Activated CD4-positive, alpha-beta memory T cell treated with anti-CD3 and anti-CD28 coated beads for 36 hours (primary cell): ENCODE results near the gene SLC22A17. TPM values are rescaled to one million over a fixed set of nuclear protein-coding genes. Genes with fewer than 3 reads are reported as not detected.
"Not testable (repeated sequence)": the region's sequence is repeated elsewhere in the genome, so short reads cannot be mapped to it uniquely, and the experiment has no call there.

Experiments used
- CTCF ChIA-PET: fragments of 350-600 bp; sonication (Branson Sonifier 250); formaldehyde crosslinking; loops from one replicate; lab custom pipeline; 2021; ENCODE audit warnings: antibody characterized with exemption, inconsistent platforms; lab: Charles Lee
- POLR2A ChIA-PET: fragments of 350-600 bp; sonication (Branson Sonifier 250); formaldehyde crosslinking; loops from one replicate; lab custom pipeline; 2021; ENCODE audit warnings: antibody characterized with exemption; lab: Charles Lee
- DNase-seq: peaks from one replicate; pipeline ENCODE4 v3.0.0-alpha.2; 2020
- H3K27ac Mint-ChIP-seq: one replicate; pipeline ENCODE4 v1.8.0; 2021; ENCODE audit warnings: mixed read lengths
- H3K27me3 Mint-ChIP-seq: one replicate; pipeline ENCODE4 v1.8.0; 2021; ENCODE audit warnings: mixed read lengths
- H3K36me3 Mint-ChIP-seq: one replicate; pipeline ENCODE4 v1.8.0; 2021; ENCODE audit warnings: mixed read lengths
- H3K4me1 Mint-ChIP-seq: one replicate; pipeline ENCODE4 v1.8.0; 2021; ENCODE audit warnings: low read depth, mixed read lengths
- H3K4me3 Mint-ChIP-seq: one replicate; pipeline ENCODE4 v1.8.0; 2021; ENCODE audit warnings: mild to moderate bottlenecking, mixed read lengths
- H3K9me3 Mint-ChIP-seq: one replicate; pipeline ENCODE4 v1.8.0; 2021; ENCODE audit warnings: mixed read lengths
- intact Hi-C: fragments of 100-400 bp; cut with micrococcal nuclease; formaldehyde crosslinking; loops from one replicate; pipeline ENCODE4 v1.15.1; 2023
- total RNA-seq, 2 experiments: library from RNA; stranded (reverse); gene quantifications; one replicate each; pipeline ENCODE4 v1.2.3, GENCODE V29; 2021

The SLC22A17 gene
- total RNA-seq, 2 experiments from 2014 or later: 4.4 to 4.8 TPM

DNA sequence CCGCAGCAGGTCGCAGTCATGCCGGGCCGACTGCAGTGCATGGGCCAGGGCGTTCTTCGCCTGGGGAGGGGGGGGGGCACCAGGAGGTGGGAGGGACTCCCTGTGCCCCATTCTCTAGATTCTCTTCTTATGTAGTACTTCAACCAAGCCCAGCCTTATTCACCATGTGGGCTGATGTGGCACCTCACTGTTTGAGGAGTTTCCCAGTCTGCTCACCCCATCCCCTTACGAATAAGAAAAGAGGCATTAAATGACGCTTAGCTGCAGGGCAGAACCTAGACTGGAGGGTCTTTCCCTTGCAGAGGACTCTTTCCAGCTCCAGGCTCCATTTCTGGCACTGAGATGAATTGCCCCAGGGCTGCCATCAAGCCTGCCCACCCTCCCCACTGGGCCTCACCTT lies 36.3 kb upstream of the SLC22A17 start:
- ChIA-PET CTCF (interaction anchor here (1.0 to 1.9 kb wide), 3 partner anchors 9 to 268 kb away, joined by 3 to 8 read pairs (median 3); no protein-coding TSS in a partner anchor), POLR2A (interaction anchor here (0.5 kb wide), 1 partner anchor 291 kb away, joined by 6 read pairs; no protein-coding TSS in a partner anchor)
- H3K36me3 Mint-ChIP-seq: no peaks in the 10 kb centered on the region
- no peak overlapping the region for H3K4me3 Mint-ChIP-seq
- H3K9me3 Mint-ChIP-seq: no peaks in the 10 kb centered on the region
- intact Hi-C loops: no loop called here
- no peaks in the 10 kb centered on the region for H3K4me1 Mint-ChIP-seq
- no peak for DNase-seq
- peaks cover 2% of the 10 kb centered on the region for H3K27me3 Mint-ChIP-seq
- no peak overlapping the region for H3K27ac Mint-ChIP-seq

GRCh38 chr14:23387916-23388882 lies 35.5 kb upstream of the SLC22A17 start:
- ChIA-PET POLR2A (no interaction called here), CTCF (interaction anchor here (1.0 to 1.9 kb wide), 4 partner anchors 8 to 267 kb away, joined by 3 to 8 read pairs (median 3); no protein-coding TSS in a partner anchor)
- Mint-ChIP-seq H3K4me1 (no peaks in the 10 kb centered on the region), H3K27me3 (peaks cover 2% of the 10 kb centered on the region), H3K36me3 (no peaks in the 10 kb centered on the region), H3K9me3 (no peaks in the 10 kb centered on the region), H3K4me3 (no peak overlapping the region), H3K27ac (no peak overlapping the region)
- DNase-seq: no peak
- intact Hi-C loops: no loop called here

- ChIA-PET POLR2A (no interaction called here), CTCF (interaction anchor here (0.8 to 1.4 kb wide), 2 partner anchors 19 to 266 kb away, joined by 3 read pairs; no protein-coding TSS in a partner anchor)
- H3K27me3 Mint-ChIP-seq: peaks cover 2% of the 10 kb centered on the region
- H3K4me1 Mint-ChIP-seq: no peaks in the 10 kb centered on the region
- no peaks in the 10 kb centered on the region for H3K36me3 Mint-ChIP-seq
- intact Hi-C loops: no loop called here
- no peak for DNase-seq
- H3K27ac Mint-ChIP-seq: no peak overlapping the region
- no peaks in the 10 kb centered on the region for H3K9me3 Mint-ChIP-seq
- H3K4me3 Mint-ChIP-seq: no peak overlapping the region
Observed at GRCh38 chr14:23386999-23387398, 34.3 kb upstream of the SLC22A17 start.

DNA sequence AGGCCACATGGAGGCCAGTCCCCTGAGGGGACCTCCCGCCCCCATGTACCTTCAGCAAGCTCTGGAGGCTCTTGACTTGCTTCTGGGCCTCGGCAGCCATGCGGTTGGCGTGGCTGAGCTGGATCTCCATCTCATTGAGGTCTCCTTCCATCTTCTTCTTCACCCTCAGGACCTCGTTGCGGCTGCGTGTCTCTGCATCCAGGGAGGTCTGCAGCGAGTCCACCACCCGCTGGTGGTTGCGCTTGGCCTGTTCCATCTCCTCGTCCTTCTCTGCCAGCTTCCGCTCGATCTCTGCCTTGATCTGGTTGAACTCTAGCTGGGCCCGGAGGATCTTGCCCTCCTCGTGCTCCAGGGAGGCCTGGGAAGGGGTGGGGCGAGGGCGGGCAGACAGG lies 33.6 kb upstream of the SLC22A17 start:
- H3K36me3 Mint-ChIP-seq, DNase-seq, H3K27me3 Mint-ChIP-seq, POLR2A ChIA-PET, H3K9me3 Mint-ChIP-seq, H3K4me1 Mint-ChIP-seq, intact Hi-C loops, H3K27ac Mint-ChIP-seq, H3K4me3 Mint-ChIP-seq: not testable (repeated sequence)
- CTCF ChIA-PET: interaction anchor here (1.4 to 1.5 kb wide), 2 partner anchors 9 to 266 kb away, joined by 3 read pairs; partner anchors contain the start of gene CMTM5

DNA sequence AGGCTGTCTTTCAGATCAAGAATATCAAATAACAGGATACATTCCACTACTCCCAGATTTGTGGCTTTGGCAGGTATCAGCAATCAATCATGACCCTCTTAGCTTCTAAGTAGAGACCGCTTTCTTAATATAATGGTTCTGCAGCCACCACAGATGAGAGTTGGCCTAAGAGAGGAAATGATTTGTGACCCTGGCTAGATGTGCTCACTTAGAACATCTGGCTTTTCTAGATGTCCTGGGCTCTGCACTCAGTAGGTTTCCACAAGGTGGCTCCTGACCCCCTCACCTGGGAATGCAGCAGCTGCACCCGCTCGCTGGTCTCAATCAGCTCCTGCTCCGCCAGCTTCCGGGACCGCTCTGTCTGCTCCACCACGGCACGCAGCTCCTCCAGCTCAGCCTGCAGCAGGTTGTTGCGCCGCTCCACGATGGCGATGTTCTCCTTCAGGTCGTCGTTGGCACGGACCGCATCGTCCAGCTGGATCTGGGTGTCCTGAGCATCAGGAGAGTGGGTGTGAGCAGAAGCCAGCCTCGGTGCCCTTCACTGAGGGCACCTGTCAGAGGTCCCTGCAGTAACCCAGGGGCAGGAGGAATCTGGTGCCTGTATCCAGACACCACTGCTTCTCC lies 33.1 kb upstream of the SLC22A17 start:
- no peaks in the 10 kb centered on the region for H3K4me1 Mint-ChIP-seq
- no peaks in the 10 kb centered on the region for H3K36me3 Mint-ChIP-seq
- no peak for DNase-seq
- no peak overlapping the region for H3K4me3 Mint-ChIP-seq
- ChIA-PET POLR2A (no interaction called here), CTCF (interaction anchor here (0.6 to 1.5 kb wide), 5 partner anchors 9 to 265 kb away, joined by 3 to 4 read pairs (median 3); partner anchors contain the start of genes CMTM5 and PABPN1)
- H3K27ac Mint-ChIP-seq: no peak overlapping the region
- intact Hi-C loops: no loop called here
- H3K9me3 Mint-ChIP-seq: no peaks in the 10 kb centered on the region
- H3K27me3 Mint-ChIP-seq: peaks cover 6% of the 10 kb centered on the region

DNA sequence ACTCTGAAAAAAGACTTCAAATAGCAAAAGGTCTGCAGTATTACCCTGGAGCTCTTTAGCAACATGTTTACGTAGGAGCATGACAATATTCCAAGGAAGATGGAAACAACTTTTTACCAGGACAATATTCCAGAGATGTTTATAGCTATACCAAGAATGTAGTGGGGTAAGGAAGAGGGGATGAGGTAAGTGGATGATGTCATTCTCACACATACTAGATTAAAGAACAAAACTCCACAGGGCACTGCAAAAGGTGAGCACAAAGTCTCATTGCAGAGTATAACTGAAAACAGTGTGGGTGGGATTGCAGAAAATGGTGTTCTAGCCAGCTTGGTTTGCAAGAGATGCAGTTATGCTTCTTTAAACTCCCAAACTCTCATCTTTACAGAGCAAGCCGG lies 32.6 kb upstream of the SLC22A17 start:
- ChIA-PET CTCF (interaction anchor here (0.6 to 1.5 kb wide), 5 partner anchors 8 to 265 kb away, joined by 3 to 4 read pairs (median 3); partner anchors contain the start of genes CMTM5 and PABPN1), POLR2A (no interaction called here)
- Mint-ChIP-seq H3K27me3 (peaks cover 6% of the 10 kb centered on the region), H3K36me3 (no peaks in the 10 kb centered on the region), H3K27ac (no peak overlapping the region), H3K9me3 (no peaks in the 10 kb centered on the region), H3K4me3 (no peak overlapping the region), H3K4me1 (no peaks in the 10 kb centered on the region)
- no peak for DNase-seq
- intact Hi-C loops: no loop called here

- H3K27me3 Mint-ChIP-seq: peaks cover 7% of the 10 kb centered on the region
- no peaks in the 10 kb centered on the region for H3K4me1 Mint-ChIP-seq
- no peak for DNase-seq
- no peaks in the 10 kb centered on the region for H3K9me3 Mint-ChIP-seq
- H3K27ac Mint-ChIP-seq: no peak overlapping the region
- intact Hi-C loops: no loop called here
- ChIA-PET CTCF (interaction anchor here (0.9 to 1.5 kb wide), 3 partner anchors 63 to 264 kb away, joined by 3 to 4 read pairs (median 4); partner anchors contain the start of gene PABPN1), POLR2A (no interaction called here)
- no peaks in the 10 kb centered on the region for H3K36me3 Mint-ChIP-seq
- H3K4me3 Mint-ChIP-seq: no peak overlapping the region
Observed at GRCh38 chr14:23384364-23385080, 31.8 kb upstream of the SLC22A17 start.

GRCh38 chr14:23382731-23383440 lies 30.2 kb upstream of the SLC22A17 start:
- ChIA-PET CTCF (interaction anchor here (0.8 to 6.1 kb wide), 5 partner anchors 11 to 263 kb away, joined by 3 to 108 read pairs (median 3); no protein-coding TSS in a partner anchor), POLR2A (no interaction called here)
- H3K27me3 Mint-ChIP-seq: peaks cover 7% of the 10 kb centered on the region
- H3K36me3 Mint-ChIP-seq: no peaks in the 10 kb centered on the region
- no peaks in the 10 kb centered on the region for H3K9me3 Mint-ChIP-seq
- DNase-seq: no peak
- H3K4me1 Mint-ChIP-seq: no peaks in the 10 kb centered on the region
- intact Hi-C loops: no loop called here
- H3K4me3 Mint-ChIP-seq: no peak overlapping the region
- H3K27ac Mint-ChIP-seq: no peak overlapping the region

DNA sequence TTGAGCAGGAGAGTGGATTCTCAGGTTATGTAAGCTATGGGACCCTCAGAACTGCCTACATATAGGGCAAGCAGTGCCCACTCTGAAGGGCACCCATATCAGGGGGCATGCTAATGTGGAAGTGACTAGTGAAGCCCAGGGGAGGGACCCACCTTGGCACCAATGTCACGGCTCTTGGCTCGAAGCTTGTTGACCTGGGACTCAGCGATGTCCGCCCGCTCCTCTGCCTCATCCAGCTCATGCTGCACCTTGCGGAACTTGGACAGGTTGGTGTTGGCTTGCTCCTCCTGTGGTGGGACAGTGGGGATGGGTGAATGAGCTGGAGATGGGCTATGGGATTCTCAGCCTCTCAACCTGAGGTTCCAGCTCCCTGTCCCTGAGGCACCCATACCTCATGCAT lies 29.6 kb upstream of the SLC22A17 start:
- CTCF ChIA-PET: interaction anchor here (0.7 to 6.1 kb wide), 6 partner anchors 12 to 262 kb away, joined by 3 to 108 read pairs (median 3); no protein-coding TSS in a partner anchor
- H3K27ac Mint-ChIP-seq: no peak overlapping the region
- intact Hi-C loops: no loop called here

DNA sequence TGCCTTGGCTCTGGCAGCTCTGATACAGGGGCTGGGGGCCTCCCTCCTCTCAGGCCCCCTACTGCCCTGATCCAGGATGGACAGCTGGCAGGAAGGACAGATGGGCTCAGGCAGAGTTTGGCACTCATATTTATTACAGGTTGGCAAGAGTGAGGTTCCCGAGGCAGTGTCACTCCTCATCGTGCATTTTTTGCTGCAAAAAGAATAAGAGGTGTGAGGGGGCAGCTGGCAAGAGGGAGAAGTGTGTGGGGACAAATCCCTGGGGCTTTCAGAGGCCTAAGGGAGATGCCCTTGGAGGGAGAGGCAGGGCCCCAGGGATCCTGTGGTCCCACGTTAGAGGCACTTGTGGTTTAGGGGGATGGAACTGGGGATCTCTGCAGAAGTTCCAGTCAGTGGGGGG lies 29.2 kb upstream of the SLC22A17 start:
- ChIA-PET POLR2A (no interaction called here), CTCF (interaction anchor here (0.7 to 6.1 kb wide), 4 partner anchors 13 to 262 kb away, joined by 3 to 108 read pairs (median 4); no protein-coding TSS in a partner anchor)
- Mint-ChIP-seq H3K4me3 (no peak overlapping the region), H3K27me3 (peaks cover 7% of the 10 kb centered on the region), H3K36me3 (no peaks in the 10 kb centered on the region), H3K27ac (no peak overlapping the region), H3K4me1 (no peaks in the 10 kb centered on the region), H3K9me3 (no peaks in the 10 kb centered on the region)
- DNase-seq: no peak
- intact Hi-C loops: no loop called here

More for the DNA sequence above, 29.6 kb upstream of the SLC22A17 start:
- Mint-ChIP-seq H3K9me3 (no peaks in the 10 kb centered on the region), H3K27me3 (peaks cover 7% of the 10 kb centered on the region), H3K4me1 (no peaks in the 10 kb centered on the region), H3K4me3 (no peak overlapping the region), H3K36me3 (no peaks in the 10 kb centered on the region)
- POLR2A ChIA-PET: no interaction called here
- no peak for DNase-seq

DNA sequence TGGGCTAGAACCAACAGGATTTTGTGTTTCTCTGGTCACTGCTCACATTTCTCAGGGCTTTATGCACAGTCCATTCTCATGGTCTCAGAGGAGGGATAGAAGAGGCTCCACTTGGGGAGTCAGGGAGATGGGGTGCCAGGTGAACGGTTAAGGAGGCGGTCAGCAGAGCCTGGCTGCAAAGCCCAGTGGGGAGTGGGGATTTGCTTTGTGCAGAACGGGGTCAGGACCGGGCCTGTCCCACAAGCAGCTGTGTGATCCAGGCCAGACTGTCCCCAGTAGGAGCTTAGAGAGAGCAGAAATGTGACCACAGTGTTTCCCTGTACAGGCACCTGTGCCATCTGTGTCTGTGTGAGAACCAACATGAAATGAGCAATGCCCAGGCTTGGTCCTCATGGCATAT lies 28.3 kb upstream of the SLC22A17 start:
- no peak overlapping the region for H3K27ac Mint-ChIP-seq
- DNase-seq: no peak
- H3K4me3 Mint-ChIP-seq: no peak overlapping the region
- H3K27me3 Mint-ChIP-seq: peaks cover 7% of the 10 kb centered on the region
- CTCF ChIA-PET: interaction anchor here (1.0 to 6.1 kb wide), 20 partner anchors 8 to 261 kb away, joined by 3 to 108 read pairs (median 8); partner anchors contain the start of gene PABPN1
- intact Hi-C loops: loop anchor here (1.0 kb wide), 2 partner anchors 53 to 116 kb away; no protein-coding TSS in a partner anchor
- POLR2A ChIA-PET: interaction anchor here (1.0 kb wide), 1 partner anchor 56 kb away, joined by 3 read pairs; no protein-coding TSS in a partner anchor
- H3K9me3 Mint-ChIP-seq: no peaks in the 10 kb centered on the region
- H3K36me3 Mint-ChIP-seq: no peaks in the 10 kb centered on the region
- H3K4me1 Mint-ChIP-seq: no peaks in the 10 kb centered on the region
